Measurements from ENCODE around the gene KIF6.

DNA sequence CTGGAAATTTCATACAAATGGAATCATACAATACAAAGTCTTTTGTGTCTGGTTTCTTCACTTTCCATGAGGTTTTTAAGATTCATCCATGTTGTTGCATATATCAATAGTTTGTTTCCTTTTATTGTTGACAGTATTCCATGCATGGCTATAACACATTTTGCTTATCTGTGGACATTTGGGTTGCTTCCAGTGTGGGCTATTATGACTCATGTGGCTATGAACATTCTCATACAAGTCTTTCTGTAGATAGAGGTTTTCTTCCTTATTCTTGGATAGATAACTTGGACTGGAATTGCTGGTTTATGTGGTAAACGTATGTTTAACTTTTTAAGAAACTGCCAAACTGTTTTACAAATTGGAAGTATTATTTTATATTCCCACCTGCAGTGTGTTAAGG is 30.0 kb upstream of the KIF6 start:
- TF ChIP-seq, protein P1, sequence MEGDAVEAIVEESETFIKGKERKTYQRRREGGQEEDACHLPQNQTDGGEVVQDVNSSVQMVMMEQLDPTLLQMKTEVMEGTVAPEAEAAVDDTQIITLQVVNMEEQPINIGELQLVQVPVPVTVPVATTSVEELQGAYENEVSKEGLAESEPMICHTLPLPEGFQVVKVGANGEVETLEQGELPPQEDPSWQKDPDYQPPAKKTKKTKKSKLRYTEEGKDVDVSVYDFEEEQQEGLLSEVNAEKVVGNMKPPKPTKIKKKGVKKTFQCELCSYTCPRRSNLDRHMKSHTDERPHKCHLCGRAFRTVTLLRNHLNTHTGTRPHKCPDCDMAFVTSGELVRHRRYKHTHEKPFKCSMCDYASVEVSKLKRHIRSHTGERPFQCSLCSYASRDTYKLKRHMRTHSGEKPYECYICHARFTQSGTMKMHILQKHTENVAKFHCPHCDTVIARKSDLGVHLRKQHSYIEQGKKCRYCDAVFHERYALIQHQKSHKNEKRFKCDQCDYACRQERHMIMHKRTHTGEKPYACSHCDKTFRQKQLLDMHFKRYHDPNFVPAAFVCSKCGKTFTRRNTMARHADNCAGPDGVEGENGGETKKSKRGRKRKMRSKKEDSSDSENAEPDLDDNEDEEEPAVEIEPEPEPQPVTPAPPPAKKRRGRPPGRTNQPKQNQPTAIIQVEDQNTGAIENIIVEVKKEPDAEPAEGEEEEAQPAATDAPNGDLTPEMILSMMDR (conservative IDR thresholded peaks at IDR 0.05; ENCODE audit: low read length) = no peak
- no peak for TF ChIP-seq EZH2phosphoT487 (IDR thresholded peaks at IDR 0.05; ENCODE audit: borderline replicate concordance)

Data from Loucy (cell line).